Naive thymus-derived CD4-positive, alpha-beta T cell (primary cell): ENCODE results near the gene METTL15. TPM values are rescaled to one million over a fixed set of nuclear protein-coding genes. Genes with fewer than 3 reads are reported as not detected.
"Not testable (repeated sequence)": the region's sequence is repeated elsewhere in the genome, so short reads cannot be mapped to it uniquely, and the experiment has no call there.

Source experiments
- ATAC-seq: fragments of 150-1000 bp; cut with Tn5 transposase; 2 replicates; pipeline ENCODE4 v1.10.0; 2021; ENCODE audit warnings: mild to moderate bottlenecking, moderate library complexity
- CTCF ChIA-PET: fragments of 350-600 bp; sonication (Branson Sonifier 250); formaldehyde crosslinking; loops from one replicate; lab custom pipeline; 2021; ENCODE audit warnings: antibody characterized with exemption; lab: Charles Lee
- POLR2A ChIA-PET: fragments of 350-600 bp; sonication (Branson Sonifier 250); formaldehyde crosslinking; loops from one replicate; lab custom pipeline; 2021; ENCODE audit warnings: antibody characterized with exemption, inconsistent platforms; lab: Charles Lee
- DNase-seq, 9 donors: peaks; one replicate each; pipeline versions ENCODE4 v3.0.0 to v3.0.0-alpha.2; 2020 to 2022; ENCODE audit warnings: mixed read lengths in 1 of 9
- H3K27ac ChIP-seq: one replicate; pipeline ENCODE4 v1.7.0; 2013; ENCODE audit warnings: mild to moderate bottlenecking, low read depth, low read length, moderate library complexity
- H3K27me3 ChIP-seq, 2 donors: one replicate each; pipeline ENCODE4 v1.7.0; 2013; ENCODE audit warnings: low read length in 2 of 2, mild to moderate bottlenecking in 2 of 2, moderate library complexity in 2 of 2; ENCODE audit not compliant: control insufficient read depth in 2 of 2, insufficient read depth in 2 of 2
- H3K36me3 ChIP-seq, 3 experiments: 1 replicate in 2 of 3; 2 replicates in 1 of 3; pipeline ENCODE4 v1.7.0; 2013; ENCODE audit warnings: low read length in 3 of 3, mild to moderate bottlenecking in 3 of 3, moderate library complexity in 1 of 3; ENCODE audit not compliant: insufficient read depth in 3 of 3, control insufficient read depth in 2 of 3
- H3K4me1 ChIP-seq, 2 donors: one replicate each; pipeline ENCODE4 v1.7.0; 2013; ENCODE audit warnings: low read length in 2 of 2, mild to moderate bottlenecking in 2 of 2, moderate library complexity in 1 of 2; ENCODE audit not compliant: control insufficient read depth in 2 of 2, insufficient read depth in 2 of 2
- H3K4me3 ChIP-seq: 2 replicates; pipeline ENCODE4 v1.7.0; 2013; ENCODE audit warnings: mild to moderate bottlenecking, low read length
- H3K9me3 ChIP-seq, 3 experiments: 1 replicate in 2 of 3; 2 replicates in 1 of 3; pipeline ENCODE4 v1.7.0; 2013; ENCODE audit warnings: low read length in 3 of 3; ENCODE audit not compliant: control insufficient read depth in 2 of 3
- H3K27ac Mint-ChIP-seq, 9 donors: one replicate each; pipeline ENCODE4 v1.8.0; 2020 to 2022; ENCODE audit warnings: mixed read lengths in 9 of 9, mild to moderate bottlenecking in 8 of 9, moderate library complexity in 5 of 9, inconsistent platforms in 2 of 9
- H3K27me3 Mint-ChIP-seq, 5 donors: one replicate each; pipeline ENCODE4 v1.8.0; 2021 to 2022; ENCODE audit warnings: mixed read lengths in 5 of 5, mild to moderate bottlenecking in 1 of 5
- H3K36me3 Mint-ChIP-seq, 5 donors: one replicate each; pipeline ENCODE4 v1.8.0; 2020 to 2022; ENCODE audit warnings: mixed read lengths in 5 of 5, mild to moderate bottlenecking in 3 of 5, inconsistent platforms in 1 of 5
- H3K4me1 Mint-ChIP-seq, 7 donors: one replicate each; pipeline ENCODE4 v1.8.0; 2020 to 2022; ENCODE audit warnings: mixed read lengths in 7 of 7, mild to moderate bottlenecking in 3 of 7, inconsistent platforms in 1 of 7
- H3K4me3 Mint-ChIP-seq, 10 donors: one replicate each; pipeline ENCODE4 v1.8.0; 2020 to 2022; ENCODE audit warnings: mild to moderate bottlenecking in 10 of 10, mixed read lengths in 10 of 10, moderate library complexity in 6 of 10, inconsistent platforms in 2 of 10
- H3K9me3 Mint-ChIP-seq, 11 donors: one replicate each; pipeline ENCODE4 v1.8.0; 2020 to 2022; ENCODE audit warnings: mixed read lengths in 11 of 11, mild to moderate bottlenecking in 4 of 11, inconsistent platforms in 1 of 11, moderate library complexity in 1 of 11
- intact Hi-C, 2 donors: fragments of 100-400 bp; cut with micrococcal nuclease; formaldehyde crosslinking; loops; one replicate each; pipeline ENCODE4 v1.15.1; 2023
- polyA plus RNA-seq, 2 donors: library from polyadenylated mRNA; unstranded; fragments of 300-500 nt; fragmentation: Illumina TruSeq; gene quantifications; one replicate each; pipeline ENCODE4 v1.2.3, GENCODE V29; 2021
- total RNA-seq, 6 experiments: library from RNA in 5 of 6; stranded (reverse) in 5 of 6; gene quantifications; 1 replicate in 5 of 6; 2 replicates in 1 of 6; pipeline ENCODE4 v1.2.3 and lab custom pipeline; 2021 to 2026

The METTL15 gene
- total and polyA plus RNA-seq, 7 experiments from 2014 or later, result 6.0 to 14.9 (median 10.3) TPM

DNA sequence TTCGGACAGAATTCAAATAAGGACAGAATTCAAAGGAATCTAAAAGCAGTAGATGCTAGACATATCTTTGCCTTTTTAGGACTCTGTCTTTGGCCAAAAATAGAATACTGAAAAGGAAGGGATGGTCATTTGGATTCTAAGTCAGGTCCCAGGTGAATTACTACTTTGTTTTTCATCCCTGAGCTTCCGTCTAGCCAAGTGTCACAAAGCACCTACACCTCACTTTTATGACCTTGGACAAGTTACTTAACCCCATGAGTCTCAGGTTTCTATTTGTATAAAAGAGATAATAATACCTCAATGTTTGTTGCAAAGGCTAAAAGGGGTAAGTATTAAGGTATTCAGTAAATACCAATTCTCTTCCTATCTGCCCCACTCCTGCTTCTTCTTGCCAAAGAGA, 7.5 kb upstream of the METTL15 start:
- Histone ChIP-seq H3K4me1 (no peaks in the 10 kb centered on the region), H3K4me3 (no peak overlapping the region), H3K9me3 (no peaks in the 10 kb centered on the region), H3K36me3 (no peaks in the 10 kb centered on the region), H3K27ac (no peak overlapping the region), H3K27me3 (no peaks in the 10 kb centered on the region)
- ATAC-seq (no peak), DNase-seq (no peak)
- ChIA-PET CTCF (no interaction called here), POLR2A (no interaction called here)
- intact Hi-C loops, result no loop called here
- H3K27ac Mint-ChIP-seq, result no peak overlapping the region
- no peaks in the 10 kb centered on the region for H3K9me3 Mint-ChIP-seq
- H3K4me1 Mint-ChIP-seq, result peaks cover 0 to 42% (median 0%) of the 10 kb centered on the region in 7 donors
- no peaks in the 10 kb centered on the region for H3K27me3 Mint-ChIP-seq
- H3K4me3 Mint-ChIP-seq, result no peak overlapping the region
- H3K36me3 Mint-ChIP-seq, result peaks cover 0 to 7% (median 0%) of the 10 kb centered on the region in 5 donors

- H3K27me3 Mint-ChIP-seq, H3K36me3 Mint-ChIP-seq, CTCF ChIA-PET, H3K27ac ChIP-seq, H3K27ac Mint-ChIP-seq, H3K36me3 ChIP-seq, H3K4me3 ChIP-seq, intact Hi-C loops, H3K27me3 ChIP-seq, POLR2A ChIA-PET, DNase-seq, H3K4me3 Mint-ChIP-seq, ATAC-seq, H3K4me1 ChIP-seq, H3K9me3 Mint-ChIP-seq, H3K9me3 ChIP-seq: not testable (repeated sequence)
- H3K4me1 Mint-ChIP-seq, result peaks cover 2 to 48% (median 8%) of the 10 kb centered on the region in 7 donors
Measured at GRCh38 chr11:28102300-28102699, 5.9 kb upstream of the METTL15 start.

GRCh38 chr11:28104425-28104824, 3.8 kb upstream of the METTL15 start:
- Mint-ChIP-seq H3K4me3 (no peak overlapping the region), H3K9me3 (no peaks in the 10 kb centered on the region), H3K4me1 (peaks cover 18 to 49% (median 28%) of the 10 kb centered on the region in 7 donors), H3K36me3 (peaks cover 0 to 3% (median 0%) of the 10 kb centered on the region in 5 donors), H3K27ac (peak overlapping the region in 1 of 9 donors; percentile 48), H3K27me3 (no peaks in the 10 kb centered on the region)
- ChIA-PET POLR2A (no interaction called here), CTCF (no interaction called here)
- intact Hi-C loops, result no loop called here
- no peaks in the 10 kb centered on the region for H3K36me3 ChIP-seq
- DNase-seq (no peak), ATAC-seq (no peak)
- H3K4me3 ChIP-seq, result no peak overlapping the region
- no peaks in the 10 kb centered on the region for H3K27me3 ChIP-seq
- H3K27ac ChIP-seq, result no peak overlapping the region
- H3K9me3 ChIP-seq, result no peaks in the 10 kb centered on the region
- peaks cover 10 to 12% of the 10 kb centered on the region in 2 donors for H3K4me1 ChIP-seq

- H3K27ac ChIP-seq, result no peak overlapping the region
- H3K36me3 ChIP-seq, result no peaks in the 10 kb centered on the region
- H3K4me3 ChIP-seq, result no peak overlapping the region
- no peaks in the 10 kb centered on the region for H3K36me3 Mint-ChIP-seq
- H3K9me3 ChIP-seq, result no peaks in the 10 kb centered on the region
- no peak for DNase-seq
- H3K4me1 ChIP-seq, result peaks cover 13 to 18% of the 10 kb centered on the region in 2 donors
- ChIA-PET POLR2A (no interaction called here), CTCF (no interaction called here)
- no peak for ATAC-seq
- H3K27me3 Mint-ChIP-seq, result no peaks in the 10 kb centered on the region
- no peak overlapping the region for H3K27ac Mint-ChIP-seq
- peaks cover 22 to 49% (median 34%) of the 10 kb centered on the region in 7 donors for H3K4me1 Mint-ChIP-seq
- no peaks in the 10 kb centered on the region for H3K9me3 Mint-ChIP-seq
- intact Hi-C loops, result no loop called here
- H3K27me3 ChIP-seq, result no peaks in the 10 kb centered on the region
- no peak overlapping the region for H3K4me3 Mint-ChIP-seq
Measured at GRCh38 chr11:28104984-28105383, 3.2 kb upstream of the METTL15 start.

DNA sequence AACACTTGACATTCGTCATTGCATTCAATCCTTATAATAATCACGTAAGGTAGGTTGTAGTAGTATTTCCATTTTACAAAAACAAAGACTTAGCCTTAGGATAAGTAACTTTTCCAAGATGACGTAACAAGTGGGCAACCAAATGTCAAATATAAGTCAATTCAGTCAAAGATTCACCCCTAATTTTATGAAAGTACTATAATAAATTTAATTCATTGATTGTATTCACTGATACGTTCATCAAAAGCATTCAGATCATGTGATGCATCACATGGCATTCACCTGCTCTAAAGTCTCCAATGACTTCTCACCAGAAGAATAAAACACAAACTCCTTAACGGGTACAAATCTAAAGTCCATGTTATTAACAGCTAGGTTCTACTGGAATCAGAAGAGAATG, 2.3 kb upstream of the METTL15 start:
- ATAC-seq, result no peak
- Mint-ChIP-seq H3K4me3 (peak overlapping the region; percentile 22 to 89 (median 54)), H3K9me3 (no peaks in the 10 kb centered on the region), H3K36me3 (no peaks in the 10 kb centered on the region), H3K4me1 (peaks cover 22 to 49% (median 43%) of the 10 kb centered on the region in 7 donors), H3K27me3 (no peaks in the 10 kb centered on the region), H3K27ac (peak overlapping the region in 6 of 9 donors; percentile 49 to 86 (median 63))
- Histone ChIP-seq H3K27ac (no peak overlapping the region), H3K4me1 (peaks cover 16 to 20% of the 10 kb centered on the region in 2 donors), H3K27me3 (no peaks in the 10 kb centered on the region), H3K36me3 (peaks cover 0 to 5% (median 0%) of the 10 kb centered on the region in 3 experiments), H3K9me3 (no peaks in the 10 kb centered on the region), H3K4me3 (no peak overlapping the region)
- CTCF ChIA-PET, result no interaction called here
- DNase-seq, result no peak
- intact Hi-C loops, result no loop called here
- POLR2A ChIA-PET, result no interaction called here

DNA sequence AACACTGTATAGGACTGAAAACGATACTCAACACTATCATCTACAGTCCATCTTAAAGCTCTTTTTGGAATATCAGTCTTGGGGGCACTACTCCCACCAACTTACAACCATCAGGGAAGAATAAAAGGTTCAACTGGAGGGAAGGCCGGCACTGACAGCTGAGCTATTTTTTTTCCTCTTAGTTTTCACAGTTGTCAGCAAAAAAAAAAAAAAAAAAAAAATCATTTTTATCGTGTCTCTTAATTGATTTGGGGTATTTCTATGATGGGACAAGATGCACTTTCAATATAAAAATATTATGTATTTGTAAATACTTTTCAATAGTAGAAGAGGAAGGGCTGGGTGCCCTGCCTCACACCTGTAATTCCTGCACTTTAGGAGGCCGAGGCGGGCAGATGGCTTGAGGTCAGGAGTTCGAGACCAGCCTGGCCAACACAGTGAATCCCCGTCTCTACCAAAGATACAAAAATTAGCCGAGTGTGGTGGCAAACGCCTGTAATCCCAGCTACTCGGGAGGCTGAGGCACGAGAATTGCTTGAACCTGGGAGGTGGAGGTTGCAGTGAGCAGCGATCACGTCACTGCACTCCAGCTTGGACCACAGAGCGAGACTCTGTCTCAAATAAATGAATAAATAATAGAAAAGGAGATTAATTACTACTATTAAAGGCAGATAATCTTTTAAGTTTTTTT, 1.7 kb upstream of the METTL15 start:
- ATAC-seq, result no peak
- Mint-ChIP-seq H3K27me3 (no peaks in the 10 kb centered on the region), H3K27ac (peak overlapping the region in 7 of 9 donors; percentile 59 to 99 (median 67)), H3K36me3 (no peaks in the 10 kb centered on the region), H3K4me1 (peaks cover 24 to 54% (median 49%) of the 10 kb centered on the region in 7 donors), H3K4me3 (peak overlapping the region; percentile 22 to 97 (median 56)), H3K9me3 (no peaks in the 10 kb centered on the region)
- peaks cover 0 to 5% (median 0%) of the 10 kb centered on the region in 3 experiments for H3K36me3 ChIP-seq
- ChIA-PET POLR2A (no interaction called here), CTCF (interaction anchor here (1.6 kb wide), 1 partner anchor 12 kb away, joined by 4 read pairs; no protein-coding TSS in a partner anchor)
- H3K4me3 ChIP-seq, result no peak overlapping the region
- H3K9me3 ChIP-seq, result no peaks in the 10 kb centered on the region
- no peak for DNase-seq
- no peak overlapping the region for H3K27ac ChIP-seq
- peaks cover 19 to 26% of the 10 kb centered on the region in 2 donors for H3K4me1 ChIP-seq
- no peaks in the 10 kb centered on the region for H3K27me3 ChIP-seq
- intact Hi-C loops, result loop anchor here in 1 of 2 donors (1.0 kb wide), 2 partner anchors 7 to 743 kb away; partner anchors contain the start of gene CCDC34
